ENCODE results near the gene H6PD.
A peak's percentile ranks its signal among the peaks of the same experiment; 100 is the strongest.

H6PD gene

GRCh38 chr1:9260059-9260766 is 25.6 kb downstream of the H6PD start:
- DNase-seq (ENCODE audit: low read depth) = no peak

GRCh38 chr1:9261496-9261895 is 26.9 kb downstream of the H6PD start:
- DNase-seq (ENCODE audit: low read depth) = no peak

DNA sequence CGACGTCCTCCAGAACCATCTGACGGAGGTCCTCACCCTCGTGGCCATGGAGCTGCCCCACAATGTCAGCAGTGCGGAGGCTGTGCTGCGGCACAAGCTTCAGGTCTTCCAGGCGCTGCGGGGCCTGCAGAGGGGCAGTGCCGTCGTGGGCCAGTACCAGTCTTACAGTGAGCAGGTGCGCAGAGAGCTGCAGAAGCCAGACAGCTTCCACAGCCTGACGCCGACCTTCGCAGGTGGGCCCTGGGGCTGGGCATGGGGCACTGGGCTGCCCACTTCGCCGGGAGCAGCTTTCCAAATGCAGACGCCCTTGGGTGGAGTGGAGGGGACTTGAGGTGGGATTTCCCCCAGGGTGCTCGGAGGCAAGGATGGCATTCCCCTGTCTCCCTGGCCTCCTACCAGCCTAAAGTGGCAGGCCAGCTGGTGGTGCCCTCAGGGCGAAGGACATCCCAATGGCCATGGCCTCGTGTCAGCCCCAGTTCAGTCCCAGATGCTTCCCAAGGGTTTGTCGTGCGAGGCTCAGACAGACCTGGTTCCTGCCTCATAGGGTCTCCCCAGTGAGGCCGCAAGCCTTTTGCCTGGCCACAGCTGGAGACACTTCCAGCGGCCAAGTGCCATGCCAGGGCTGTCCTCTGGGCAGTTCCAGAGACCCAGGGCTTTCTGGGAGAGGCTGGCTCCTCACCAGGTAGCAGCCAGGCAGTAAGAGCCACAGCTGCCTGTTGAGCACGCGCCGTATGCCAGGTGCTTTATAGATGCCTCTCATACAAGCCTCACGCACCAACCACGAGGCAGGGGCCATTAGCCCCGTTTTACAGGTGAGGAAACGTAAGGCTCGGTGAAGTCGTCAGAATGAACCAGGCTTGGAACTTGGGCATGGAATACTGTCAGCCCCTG is 27.8 kb downstream of the H6PD start:
- no peak for DNase-seq (ENCODE audit: low read depth)

DNA sequence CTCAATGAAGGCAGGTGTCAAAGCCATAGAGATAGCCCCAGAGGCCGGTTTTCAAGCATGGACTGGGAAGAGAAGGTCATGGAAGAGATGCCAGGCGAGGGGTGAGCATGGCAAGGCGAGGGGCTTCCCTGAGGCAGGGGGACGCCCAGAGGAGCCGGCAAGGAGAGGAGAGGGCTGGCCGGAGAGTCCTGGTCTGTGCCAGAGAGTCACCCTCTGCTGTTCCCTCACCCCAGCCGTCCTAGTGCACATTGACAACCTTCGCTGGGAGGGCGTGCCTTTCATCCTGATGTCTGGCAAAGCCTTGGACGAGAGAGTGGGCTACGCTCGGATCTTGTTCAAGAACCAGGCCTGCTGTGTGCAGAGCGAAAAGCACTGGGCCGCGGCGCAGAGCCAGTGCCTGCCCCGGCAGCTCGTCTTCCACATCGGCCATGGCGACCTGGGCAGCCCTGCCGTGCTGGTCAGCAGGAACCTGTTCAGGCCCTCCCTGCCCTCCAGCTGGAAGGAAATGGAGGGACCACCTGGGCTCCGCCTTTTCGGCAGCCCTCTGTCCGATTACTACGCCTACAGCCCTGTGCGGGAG is 28.8 kb downstream of the H6PD start:
- no peak for DNase-seq (ENCODE audit: low read depth)

DNA sequence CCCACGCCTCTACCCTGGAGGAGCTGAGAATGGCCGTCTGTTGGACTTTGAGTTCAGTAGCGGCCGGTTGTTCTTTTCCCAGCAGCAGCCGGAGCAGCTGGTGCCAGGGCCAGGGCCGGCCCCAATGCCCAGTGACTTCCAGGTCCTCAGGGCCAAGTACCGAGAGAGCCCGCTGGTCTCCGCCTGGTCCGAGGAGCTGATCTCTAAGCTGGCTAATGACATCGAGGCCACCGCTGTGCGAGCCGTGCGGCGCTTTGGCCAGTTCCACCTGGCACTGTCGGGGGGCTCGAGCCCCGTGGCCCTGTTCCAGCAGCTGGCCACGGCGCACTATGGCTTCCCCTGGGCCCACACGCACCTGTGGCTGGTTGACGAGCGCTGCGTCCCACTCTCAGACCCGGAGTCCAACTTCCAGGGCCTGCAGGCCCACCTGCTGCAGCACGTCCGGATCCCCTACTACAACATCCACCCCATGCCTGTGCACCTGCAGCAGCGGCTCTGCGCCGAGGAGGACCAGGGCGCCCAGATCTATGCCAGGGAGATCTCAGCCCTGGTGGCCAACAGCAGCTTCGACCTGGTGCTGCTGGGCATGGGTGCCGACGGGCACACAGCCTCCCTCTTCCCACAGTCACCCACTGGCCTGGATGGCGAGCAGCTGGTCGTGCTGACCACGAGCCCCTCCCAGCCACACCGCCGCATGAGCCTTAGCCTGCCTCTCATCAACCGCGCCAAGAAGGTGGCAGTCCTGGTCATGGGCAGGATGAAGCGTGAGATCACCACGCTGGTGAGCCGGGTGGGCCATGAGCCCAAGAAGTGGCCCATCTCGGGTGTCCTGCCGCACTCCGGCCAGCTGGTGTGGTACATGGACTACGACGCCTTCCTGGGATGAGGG is 29.7 kb downstream of the H6PD start:
- no peak for DNase-seq (ENCODE audit: low read depth)

DNA sequence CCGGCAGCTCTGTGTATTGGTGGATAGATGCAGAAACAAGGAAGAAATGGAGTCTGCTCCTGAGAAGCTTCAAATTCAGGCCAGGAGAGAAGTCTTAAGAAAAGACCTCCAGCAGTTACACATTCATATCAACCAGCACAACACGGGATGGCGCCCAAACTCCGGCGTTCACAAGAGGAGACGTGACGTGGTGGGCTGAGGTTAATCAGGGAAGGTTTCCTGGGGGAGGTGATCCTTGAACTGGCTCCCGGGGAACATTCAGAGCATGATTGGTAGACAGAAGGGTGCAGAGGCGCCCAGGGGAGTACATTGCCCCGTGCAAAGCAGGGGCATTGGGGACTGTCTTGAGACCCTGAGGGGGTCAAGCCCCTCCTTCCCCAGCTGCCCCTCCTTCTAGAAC is 30.5 kb downstream of the H6PD start:
- DNase-seq (ENCODE audit: low read depth) = no peak

DNA sequence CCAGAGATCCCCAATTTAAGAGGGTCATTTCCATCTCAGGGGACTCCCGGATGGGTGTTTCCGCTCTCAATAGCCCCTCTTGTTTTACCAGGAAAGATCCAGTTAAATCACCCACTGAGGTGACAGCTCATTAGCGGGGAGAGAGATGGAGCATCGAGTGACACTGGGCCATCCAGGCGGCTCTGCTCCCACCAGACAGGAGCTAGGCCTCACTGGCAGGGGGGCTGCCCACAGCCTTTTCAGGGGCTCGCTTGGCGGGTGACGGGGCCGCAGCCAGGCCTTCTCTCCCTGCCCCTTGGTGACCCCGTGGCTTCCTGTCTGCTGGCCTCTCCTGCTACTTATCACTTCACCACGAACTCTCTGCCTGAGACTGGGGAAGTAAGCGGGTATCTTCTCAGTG is 31.4 kb downstream of the H6PD start:
- DNase-seq (ENCODE audit: low read depth) = no peak

DNA sequence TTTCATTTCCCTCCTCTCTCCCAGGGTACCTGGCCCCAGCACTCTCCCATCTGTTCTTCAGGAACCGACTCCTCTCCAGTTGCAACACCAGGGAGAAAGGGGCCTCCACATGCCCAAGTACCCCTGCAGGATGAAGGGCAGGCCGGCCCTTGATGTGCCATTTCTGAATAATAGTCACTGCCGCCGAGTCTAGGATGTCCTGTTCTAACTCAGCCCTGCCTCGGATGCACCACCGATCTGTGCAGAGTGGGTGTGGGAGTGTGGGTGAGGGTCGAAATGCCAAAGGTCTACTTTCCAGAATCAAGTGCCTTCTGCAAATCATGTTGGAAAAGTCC is 32.7 kb downstream of the H6PD start:
- no peak for DNase-seq (ENCODE audit: low read depth)

- DNase-seq (ENCODE audit: low read depth) = no peak
Measured at GRCh38 chr1:9267827-9268581, 33.4 kb downstream of the H6PD start.

GRCh38 chr1:9269078-9269501 is 34.5 kb downstream of the H6PD start:
- no peak for DNase-seq (ENCODE audit: low read depth)

DNA sequence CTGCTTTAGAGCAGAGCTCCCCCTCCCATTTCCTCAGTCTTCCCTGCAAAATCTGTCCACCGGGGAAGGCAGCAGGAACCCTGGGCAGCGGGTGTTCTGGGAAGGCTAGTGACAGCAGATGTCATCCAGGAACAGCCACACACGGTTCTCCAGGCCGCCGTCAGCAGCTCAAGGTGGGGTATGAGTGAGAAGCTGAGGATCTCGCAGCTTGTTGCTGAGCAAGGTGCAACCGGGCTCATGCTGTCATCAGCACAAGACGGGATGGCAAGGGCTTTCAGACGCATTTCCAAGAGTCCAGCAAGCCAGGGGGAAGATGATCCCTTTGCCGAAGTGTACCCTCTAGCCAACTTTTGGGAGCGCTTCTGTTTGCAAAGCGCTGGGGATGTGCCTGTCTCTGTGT is 35.1 kb downstream of the H6PD start:
- no peak for DNase-seq (ENCODE audit: low read depth)

GRCh38 chr1:9270290-9270883 is 35.8 kb downstream of the H6PD start:
- DNase-seq (ENCODE audit: low read depth) = no peak

- DNase-seq (ENCODE audit: low read depth) = no peak
Measured at GRCh38 chr1:9271283-9271682, 36.7 kb downstream of the H6PD start.

- DNase-seq (ENCODE audit: low read depth) = no peak
Measured at GRCh38 chr1:9271861-9272595, 37.5 kb downstream of the H6PD start.

GRCh38 chr1:9273177-9273576 is 38.6 kb downstream of the H6PD start:
- no peak for DNase-seq (ENCODE audit: low read depth)

DNA sequence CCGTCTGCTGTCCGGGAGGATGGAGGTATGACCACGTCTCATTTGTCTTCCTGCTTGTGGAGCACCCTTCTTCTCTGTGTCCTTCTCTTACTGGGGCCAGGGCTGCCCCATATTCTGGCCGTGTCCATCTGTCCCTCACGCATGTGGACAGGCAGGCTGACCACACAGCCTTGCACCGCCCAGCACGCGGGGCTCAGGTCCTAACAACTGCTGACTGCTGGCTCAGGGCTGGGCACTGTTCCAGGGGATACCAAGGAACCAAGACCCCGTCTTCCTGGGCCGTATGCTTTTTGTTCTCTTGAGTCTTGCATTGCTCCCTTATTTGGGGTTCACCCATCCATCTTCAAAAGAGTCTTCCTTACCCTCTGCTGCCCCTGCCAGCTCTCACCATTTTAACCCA is 40.6 kb downstream of the H6PD start:
- DNase-seq (ENCODE audit: low read depth) = no peak

- DNase-seq (ENCODE audit: low read depth) = peak; percentile 64
Measured at GRCh38 chr1:9275567-9276034, 41.0 kb downstream of the H6PD start.

GRCh38 chr1:9278116-9278515 is 43.5 kb downstream of the H6PD start:
- DNase-seq (ENCODE audit: low read depth) = no peak

DNA sequence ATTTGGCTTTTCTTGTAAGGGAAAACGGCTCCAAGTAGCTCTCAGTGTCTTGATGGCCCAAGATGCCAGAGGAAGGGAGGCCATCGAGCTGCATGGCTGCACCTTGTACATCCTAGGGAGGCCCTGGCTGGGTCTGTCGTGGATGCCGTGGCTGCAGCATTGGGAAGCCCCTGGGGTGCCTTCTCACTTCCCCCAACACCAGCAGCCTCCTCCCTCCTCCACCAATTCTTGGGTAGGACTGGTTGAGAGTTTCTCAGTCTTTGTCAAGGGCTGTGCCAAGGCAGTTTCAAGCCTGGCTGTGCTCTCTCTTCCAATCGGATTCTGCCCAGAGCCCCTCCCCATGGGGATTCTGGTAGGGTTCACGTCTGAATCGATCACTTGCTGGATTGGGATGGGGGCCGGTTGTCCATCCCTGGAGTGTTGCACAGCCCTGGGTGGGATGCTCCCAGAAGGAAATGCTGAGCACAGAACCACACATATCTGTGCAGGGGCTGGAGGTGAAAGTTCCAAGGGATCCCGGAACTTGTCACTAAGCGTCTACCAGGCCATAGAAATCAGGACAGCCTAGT is 44.1 kb downstream of the H6PD start:
- no peak for DNase-seq (ENCODE audit: low read depth)
